ENCODE measurements around the gene DDX42. TPM values are rescaled to one million over a fixed set of nuclear protein-coding genes. Genes with fewer than 3 reads are reported as not detected.

DDX42 gene
- total and polyA plus RNA-seq, 2 of the 13 experiments (the other 11 are each of a cell fraction or from before 2014, with no cell fraction given): 87.2 to 92.9 TPM

DNA sequence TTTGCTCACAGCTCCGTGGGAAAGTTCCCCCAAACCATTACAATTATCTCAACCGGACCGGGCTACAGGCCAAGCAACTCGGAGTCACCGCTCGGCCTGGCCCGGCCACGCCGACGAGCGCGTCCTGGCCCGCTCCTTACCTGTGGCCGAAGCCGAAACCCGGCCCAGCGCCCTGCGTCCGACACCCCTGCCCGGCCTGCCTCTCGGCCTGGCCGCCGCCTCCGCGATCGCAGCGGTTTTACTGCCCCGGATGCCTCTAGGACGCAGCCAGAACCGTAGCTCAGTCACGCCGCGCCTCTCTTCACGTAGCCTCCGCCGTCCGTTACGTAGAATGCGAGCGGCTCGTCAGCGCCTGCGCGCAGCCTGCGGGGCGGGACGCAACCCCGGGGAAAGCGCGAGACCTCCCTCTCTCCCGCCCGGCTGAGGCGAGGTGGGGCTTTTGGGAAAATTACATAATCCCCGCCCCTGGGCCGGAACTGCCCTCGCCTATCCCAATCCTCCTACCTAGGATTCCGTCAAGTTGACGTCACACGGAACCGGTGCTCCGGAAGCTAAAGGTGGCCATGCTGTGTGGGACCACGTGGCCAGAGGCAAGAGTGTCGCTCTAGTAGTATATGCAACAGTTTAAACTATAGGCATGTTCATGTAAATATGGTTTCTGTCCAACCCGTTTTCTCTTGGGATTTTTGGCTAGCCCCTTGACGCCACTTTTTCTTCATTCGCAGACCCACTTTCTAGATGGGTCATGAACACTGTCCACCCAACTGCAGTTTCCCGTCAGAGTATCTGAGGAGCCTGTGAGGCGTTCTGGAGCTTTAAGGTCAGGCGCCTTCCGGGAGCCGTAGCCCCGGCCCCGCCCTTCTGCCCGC is 464 bp upstream of the DDX42 start, which contains the start of gene CCDC47 (continued):
- peak; percentile 93 for TF ChIP-seq SP4 (CRISPR knock-in tag; IDR thresholded peaks at IDR 0.05)
- no peak for TF ChIP-seq ADNP (CRISPR knock-in tag; IDR thresholded peaks at IDR 0.05)
- TF ChIP-seq SMYD3 (CRISPR knock-in tag; IDR thresholded peaks at IDR 0.05): 0 out of 2 replicates have a peak, but pooled peaks have one; percentile 17
- TF ChIP-seq NCOR1 (IDR thresholded peaks at IDR 0.05; ENCODE audit: borderline replicate concordance, low read length): peak; percentile 75; the same call in 1 of the 2 replicates
- peak; percentile 99; the same call in 1 of the 2 replicates for TF ChIP-seq ZNF224 (CRISPR knock-in tag; IDR thresholded peaks at IDR 0.05)
- TF ChIP-seq, protein P1, sequence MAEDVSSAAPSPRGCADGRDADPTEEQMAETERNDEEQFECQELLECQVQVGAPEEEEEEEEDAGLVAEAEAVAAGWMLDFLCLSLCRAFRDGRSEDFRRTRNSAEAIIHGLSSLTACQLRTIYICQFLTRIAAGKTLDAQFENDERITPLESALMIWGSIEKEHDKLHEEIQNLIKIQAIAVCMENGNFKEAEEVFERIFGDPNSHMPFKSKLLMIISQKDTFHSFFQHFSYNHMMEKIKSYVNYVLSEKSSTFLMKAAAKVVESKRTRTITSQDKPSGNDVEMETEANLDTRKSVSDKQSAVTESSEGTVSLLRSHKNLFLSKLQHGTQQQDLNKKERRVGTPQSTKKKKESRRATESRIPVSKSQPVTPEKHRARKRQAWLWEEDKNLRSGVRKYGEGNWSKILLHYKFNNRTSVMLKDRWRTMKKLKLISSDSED (CRISPR knock-in tag; IDR thresholded peaks at IDR 0.05): 0 out of 2 replicates have a peak, but pooled peaks have one; percentile 24
- TF ChIP-seq ZNF274 (CRISPR knock-in tag; IDR thresholded peaks at IDR 0.05): peak; percentile 91
- peak; percentile 75 for TF ChIP-seq ZNF563 (CRISPR knock-in tag; IDR thresholded peaks at IDR 0.05)
- TF ChIP-seq MTA1 (CRISPR knock-in tag; IDR thresholded peaks at IDR 0.05; ENCODE audit: borderline replicate concordance): peak; percentile 84
- TF ChIP-seq ETV5 (CRISPR knock-in tag; IDR thresholded peaks at IDR 0.05; ENCODE audit: borderline replicate concordance): peak; percentile 99
- no peak for TF ChIP-seq ZNF432 (CRISPR knock-in tag; IDR thresholded peaks at IDR 0.05; ENCODE audit: borderline replicate concordance)
- peak; percentile 58; the same call in 1 of the 2 replicates for TF ChIP-seq ZNF33A (CRISPR knock-in tag; IDR thresholded peaks at IDR 0.05; ENCODE audit: borderline replicate concordance)
- TF ChIP-seq YEATS4 (CRISPR knock-in tag; IDR thresholded peaks at IDR 0.05; ENCODE audit: borderline replicate concordance): peak; percentile 100
- no peak for TF ChIP-seq ZNF326 (CRISPR knock-in tag; IDR thresholded peaks at IDR 0.05; ENCODE audit: borderline replicate concordance)
- TF ChIP-seq, protein P2, sequence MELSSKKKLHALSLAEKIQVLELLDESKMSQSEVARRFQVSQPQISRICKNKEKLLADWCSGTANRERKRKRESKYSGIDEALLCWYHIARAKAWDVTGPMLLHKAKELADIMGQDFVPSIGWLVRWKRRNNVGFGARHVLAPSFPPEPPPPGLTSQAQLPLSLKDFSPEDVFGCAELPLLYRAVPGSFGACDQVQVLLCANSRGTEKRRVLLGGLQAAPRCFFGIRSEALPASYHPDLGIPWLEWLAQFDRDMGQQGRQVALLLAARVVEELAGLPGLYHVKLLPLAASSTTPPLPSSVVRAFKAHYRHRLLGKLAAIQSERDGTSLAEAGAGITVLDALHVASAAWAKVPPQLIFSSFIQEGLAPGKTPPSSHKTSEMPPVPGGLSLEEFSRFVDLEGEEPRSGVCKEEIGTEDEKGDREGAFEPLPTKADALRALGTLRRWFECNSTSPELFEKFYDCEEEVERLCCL (CRISPR knock-in tag; IDR thresholded peaks at IDR 0.05; ENCODE audit: borderline replicate concordance): no peak; the same call in 1 of the 2 replicates
- peak; percentile 94 for TF ChIP-seq GATAD1 (CRISPR knock-in tag; IDR thresholded peaks at IDR 0.05)
- TF ChIP-seq NFIC (IDR thresholded peaks at IDR 0.05; ENCODE audit: low read length): no peak
- peak; percentile 53; the same call in 1 of the 2 replicates for TF ChIP-seq ARID3A (IDR thresholded peaks at IDR 0.05; ENCODE audit: low read depth, low read length)
- TF ChIP-seq, protein P3, sequence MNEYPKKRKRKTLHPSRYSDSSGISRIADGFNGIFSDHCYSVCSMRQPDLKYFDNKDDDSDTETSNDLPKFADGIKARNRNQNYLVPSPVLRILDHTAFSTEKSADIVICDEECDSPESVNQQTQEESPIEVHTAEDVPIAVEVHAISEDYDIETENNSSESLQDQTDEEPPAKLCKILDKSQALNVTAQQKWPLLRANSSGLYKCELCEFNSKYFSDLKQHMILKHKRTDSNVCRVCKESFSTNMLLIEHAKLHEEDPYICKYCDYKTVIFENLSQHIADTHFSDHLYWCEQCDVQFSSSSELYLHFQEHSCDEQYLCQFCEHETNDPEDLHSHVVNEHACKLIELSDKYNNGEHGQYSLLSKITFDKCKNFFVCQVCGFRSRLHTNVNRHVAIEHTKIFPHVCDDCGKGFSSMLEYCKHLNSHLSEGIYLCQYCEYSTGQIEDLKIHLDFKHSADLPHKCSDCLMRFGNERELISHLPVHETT (CRISPR knock-in tag; conservative IDR thresholded peaks at IDR 0.05): peak; percentile 97
- peak; percentile 57 for TF ChIP-seq ZNF263 (CRISPR knock-in tag; IDR thresholded peaks at IDR 0.05)
- peak; percentile 94 for TF ChIP-seq CHD2 (IDR thresholded peaks at IDR 0.05; ENCODE audit: low read depth, low read length)
- TF ChIP-seq ARNT2 (CRISPR knock-in tag; IDR thresholded peaks at IDR 0.05; ENCODE audit: low read depth): peak; percentile 95
- no peak for TF ChIP-seq EED (CRISPR knock-in tag; IDR thresholded peaks at IDR 0.05)
